ENCODE results near the gene CCDC85C. TPM values are rescaled to one million over a fixed set of nuclear protein-coding genes. Genes with fewer than 3 reads are reported as not detected.

CCDC85C gene
- total RNA-seq, 2 experiments from 2014 or later = 6.8 to 7.9 TPM

GRCh38 chr14:99516871-99517642 lies 87.0 kb downstream of the CCDC85C start:
- ChIA-PET POLR2A (no interaction called here), CTCF (interaction anchor here (0.9 to 1.4 kb wide), 5 partner anchors 12 to 369 kb away, joined by 3 to 8 read pairs (median 3); no protein-coding TSS in a partner anchor)
- Mint-ChIP-seq H3K27ac (no peak overlapping the region), H3K4me3 (no peak overlapping the region), H3K36me3 (ENCODE audit: low read depth) (no peaks in the 10 kb centered on the region), H3K27me3 (no peaks in the 10 kb centered on the region), H3K9me3 (no peaks in the 10 kb centered on the region), H3K4me1 (ENCODE audit: low read depth) (no peaks in the 10 kb centered on the region)
- DNase-seq (no peak), ATAC-seq (no peak)
- TF ChIP-seq, protein P1, sequence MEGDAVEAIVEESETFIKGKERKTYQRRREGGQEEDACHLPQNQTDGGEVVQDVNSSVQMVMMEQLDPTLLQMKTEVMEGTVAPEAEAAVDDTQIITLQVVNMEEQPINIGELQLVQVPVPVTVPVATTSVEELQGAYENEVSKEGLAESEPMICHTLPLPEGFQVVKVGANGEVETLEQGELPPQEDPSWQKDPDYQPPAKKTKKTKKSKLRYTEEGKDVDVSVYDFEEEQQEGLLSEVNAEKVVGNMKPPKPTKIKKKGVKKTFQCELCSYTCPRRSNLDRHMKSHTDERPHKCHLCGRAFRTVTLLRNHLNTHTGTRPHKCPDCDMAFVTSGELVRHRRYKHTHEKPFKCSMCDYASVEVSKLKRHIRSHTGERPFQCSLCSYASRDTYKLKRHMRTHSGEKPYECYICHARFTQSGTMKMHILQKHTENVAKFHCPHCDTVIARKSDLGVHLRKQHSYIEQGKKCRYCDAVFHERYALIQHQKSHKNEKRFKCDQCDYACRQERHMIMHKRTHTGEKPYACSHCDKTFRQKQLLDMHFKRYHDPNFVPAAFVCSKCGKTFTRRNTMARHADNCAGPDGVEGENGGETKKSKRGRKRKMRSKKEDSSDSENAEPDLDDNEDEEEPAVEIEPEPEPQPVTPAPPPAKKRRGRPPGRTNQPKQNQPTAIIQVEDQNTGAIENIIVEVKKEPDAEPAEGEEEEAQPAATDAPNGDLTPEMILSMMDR (IDR thresholded peaks at IDR 0.05) = no peak
- intact Hi-C loops (cut with micrococcal nuclease) = no loop called here

DNA sequence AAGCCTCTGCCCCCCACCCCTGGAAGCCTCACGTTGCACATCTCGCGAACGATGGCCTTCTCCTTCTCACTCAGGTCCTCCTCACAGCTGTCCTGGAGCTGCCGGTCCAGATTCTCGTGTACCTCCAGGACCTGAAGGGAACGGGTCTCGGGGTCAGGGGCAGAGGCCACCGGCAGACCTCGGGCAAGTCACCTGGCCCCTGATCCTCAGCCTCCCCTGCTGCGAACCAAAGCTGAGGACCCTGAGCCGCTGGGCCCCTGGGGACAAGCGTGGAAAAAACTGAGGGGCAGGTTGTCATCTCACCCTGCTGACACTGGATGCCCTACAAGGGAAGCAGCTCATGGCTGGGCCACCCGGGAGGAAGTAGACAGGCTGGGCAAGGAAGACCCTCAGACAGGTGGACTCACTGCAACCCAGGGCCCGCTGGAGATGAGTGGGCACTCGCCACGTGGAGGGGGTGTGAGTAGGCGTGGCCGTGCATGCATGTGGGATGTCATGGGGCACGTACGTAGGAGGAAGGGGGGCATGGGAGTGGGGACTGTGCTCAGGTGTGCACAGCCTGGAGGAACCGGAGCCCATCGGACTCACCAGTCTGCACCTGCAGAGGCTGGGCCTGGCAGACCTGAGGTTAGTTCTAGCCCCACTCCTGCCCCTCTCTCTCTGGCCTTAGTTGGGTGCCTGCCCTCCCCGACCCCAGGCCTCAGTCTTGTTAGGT lies 87.7 kb downstream of the CCDC85C start:
- no peak for DNase-seq
- no peaks in the 10 kb centered on the region for H3K9me3 Mint-ChIP-seq
- TF ChIP-seq, protein P1 (IDR thresholded peaks at IDR 0.05) = no peak

GRCh38 chr14:99515301-99516155 lies 88.5 kb downstream of the CCDC85C start:
- Mint-ChIP-seq H3K4me1 (ENCODE audit: low read depth) (no peaks in the 10 kb centered on the region), H3K9me3 (no peaks in the 10 kb centered on the region), H3K4me3 (no peak overlapping the region), H3K27ac (no peak overlapping the region), H3K27me3 (no peaks in the 10 kb centered on the region), H3K36me3 (ENCODE audit: low read depth) (no peaks in the 10 kb centered on the region)
- intact Hi-C loops (cut with micrococcal nuclease) = no loop called here
- TF ChIP-seq, protein P1 (IDR thresholded peaks at IDR 0.05) = no peak
- DNase-seq (no peak), ATAC-seq (no peak)
- ChIA-PET POLR2A (no interaction called here), CTCF (interaction anchor here (1.4 kb wide), 1 partner anchor 10 kb away, joined by 3 read pairs; no protein-coding TSS in a partner anchor)

More for the DNA sequence above, 87.7 kb downstream of the CCDC85C start:
- POLR2A ChIA-PET = no interaction called here
- CTCF ChIA-PET = interaction anchor here (1.4 kb wide), 1 partner anchor 11 kb away, joined by 3 read pairs; no protein-coding TSS in a partner anchor
- Mint-ChIP-seq H3K4me1 (ENCODE audit: low read depth) (no peaks in the 10 kb centered on the region), H3K36me3 (ENCODE audit: low read depth) (no peaks in the 10 kb centered on the region), H3K27ac (no peak overlapping the region), H3K4me3 (no peak overlapping the region), H3K27me3 (no peaks in the 10 kb centered on the region)
- intact Hi-C loops (cut with micrococcal nuclease) = no loop called here
- no peak for ATAC-seq

DNA sequence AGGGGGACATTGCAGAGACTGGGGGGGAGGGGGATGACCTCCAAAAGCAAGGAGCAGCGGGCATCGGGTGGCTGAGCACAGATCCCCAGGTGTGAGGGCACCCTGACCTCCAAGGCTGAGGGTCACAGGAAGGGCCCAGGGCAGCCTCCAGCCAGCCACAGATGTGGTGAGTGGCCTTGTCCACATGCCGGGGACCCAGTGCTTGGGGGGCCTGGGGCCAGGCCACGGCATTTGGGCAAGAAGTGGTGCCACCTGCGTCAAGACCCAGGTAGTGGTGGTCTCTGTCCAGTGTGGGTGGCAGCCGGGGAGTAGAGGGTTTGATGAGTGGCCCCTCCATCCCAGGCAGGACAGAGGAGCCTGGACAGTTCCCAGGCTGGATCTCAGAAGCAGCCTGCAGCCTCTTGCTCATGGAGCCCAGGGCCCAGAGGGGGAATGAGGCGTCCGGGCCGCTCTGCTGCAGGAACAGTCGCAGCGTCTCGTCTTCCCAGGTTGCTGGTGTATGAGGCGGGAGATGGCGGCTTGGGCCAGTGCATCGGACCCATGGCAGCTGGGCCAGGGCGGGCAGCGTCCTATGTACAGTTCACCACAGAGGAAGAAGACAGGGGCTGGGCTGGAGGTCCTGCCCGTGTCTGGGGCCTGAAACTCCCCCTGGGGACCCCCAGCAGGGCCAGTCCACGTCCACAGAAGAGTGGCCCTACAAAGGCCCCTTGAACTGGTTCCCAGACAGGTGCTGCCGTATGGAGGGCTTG lies 89.3 kb downstream of the CCDC85C start:
- ATAC-seq (no peak), DNase-seq (no peak)
- Mint-ChIP-seq H3K36me3 (ENCODE audit: low read depth) (peaks cover under 1% of the 10 kb centered on the region), H3K27me3 (no peaks in the 10 kb centered on the region), H3K27ac (no peak overlapping the region), H3K4me1 (ENCODE audit: low read depth) (no peaks in the 10 kb centered on the region), H3K9me3 (no peaks in the 10 kb centered on the region), H3K4me3 (no peak overlapping the region)
- TF ChIP-seq, protein P1 (IDR thresholded peaks at IDR 0.05) = no peak
- CTCF ChIA-PET = interaction anchor here (1.4 kb wide), 1 partner anchor 9 kb away, joined by 3 read pairs; no protein-coding TSS in a partner anchor
- POLR2A ChIA-PET = interaction anchor here (1.0 kb wide), 1 partner anchor 28 kb away, joined by 3 read pairs; no protein-coding TSS in a partner anchor
- intact Hi-C loops (cut with micrococcal nuclease) = no loop called here
